Measurements from ENCODE around the gene ZNF576.

Gene ZNF576

GRCh38 chr19:43636121-43636683 is 39.8 kb downstream of the ZNF576 start:
- TF ChIP-seq FOXP2 (optimal IDR thresholded peaks at IDR 0.05; ENCODE audit: borderline replicate concordance, extremely low read depth, extremely low read length, insufficient read depth): no peak
- TF ChIP-seq SIN3A (IDR thresholded peaks at IDR 0.05; ENCODE audit: borderline replicate concordance, insufficient read depth, low read length): no peak
- no peak for TF ChIP-seq REST (IDR thresholded peaks at IDR 0.05; ENCODE audit: insufficient read depth in 1 of 2, low read depth in 2 of 2, low read length in 2 of 2)
- TF ChIP-seq TAF1 (IDR thresholded peaks at IDR 0.05; ENCODE audit: borderline replicate concordance, insufficient read depth, low read length): no peak
- no peak for TF ChIP-seq POLR2AphosphoS5 (IDR thresholded peaks at IDR 0.05; ENCODE audit: low read depth, low read length)

- TF ChIP-seq POLR2AphosphoS5 (IDR thresholded peaks at IDR 0.05; ENCODE audit: low read depth, low read length): no peak
- no peak for TF ChIP-seq SIN3A (IDR thresholded peaks at IDR 0.05; ENCODE audit: borderline replicate concordance, insufficient read depth, low read length)
- TF ChIP-seq FOXP2 (optimal IDR thresholded peaks at IDR 0.05; ENCODE audit: borderline replicate concordance, extremely low read depth, extremely low read length, insufficient read depth): no peak
- TF ChIP-seq REST (IDR thresholded peaks at IDR 0.05; ENCODE audit: insufficient read depth in 1 of 2, low read depth in 2 of 2, low read length in 2 of 2): no peak
- TF ChIP-seq TAF1 (IDR thresholded peaks at IDR 0.05; ENCODE audit: borderline replicate concordance, insufficient read depth, low read length): no peak
Observed at GRCh38 chr19:43638214-43638994, 42.0 kb downstream of the ZNF576 start.

GRCh38 chr19:43638995-43639518 is 42.7 kb downstream of the ZNF576 start:
- TF ChIP-seq FOXP2 (optimal IDR thresholded peaks at IDR 0.05; ENCODE audit: borderline replicate concordance, extremely low read depth, extremely low read length, insufficient read depth) (no peak), SIN3A (IDR thresholded peaks at IDR 0.05; ENCODE audit: borderline replicate concordance, insufficient read depth, low read length) (no peak), REST (IDR thresholded peaks at IDR 0.05; ENCODE audit: insufficient read depth in 1 of 2, low read depth in 2 of 2, low read length in 2 of 2) (no peak)

GRCh38 chr19:43639519-43640423 is 43.4 kb downstream of the ZNF576 start, which contains the start of gene CADM4:
Gene CADM4, minus strand, starts transcription at chr19:43639850. Its CDS starts 60 bp downstream, at chr19:43639790.
- TF ChIP-seq SIN3A (IDR thresholded peaks at IDR 0.05; ENCODE audit: borderline replicate concordance, insufficient read depth, low read length) (no peak), TAF1 (IDR thresholded peaks at IDR 0.05; ENCODE audit: borderline replicate concordance, insufficient read depth, low read length) (no peak)

GRCh38 chr19:43640424-43640757 is 44.0 kb downstream of the ZNF576 start:
- no peak for TF ChIP-seq POLR2AphosphoS5 (IDR thresholded peaks at IDR 0.05; ENCODE audit: low read depth, low read length)
- TF ChIP-seq FOXP2 (optimal IDR thresholded peaks at IDR 0.05; ENCODE audit: borderline replicate concordance, extremely low read depth, extremely low read length, insufficient read depth): no peak
- TF ChIP-seq TAF1 (IDR thresholded peaks at IDR 0.05; ENCODE audit: borderline replicate concordance, insufficient read depth, low read length): no peak
